Measurements from ENCODE around the gene STUM.

- TF ChIP-seq CTCF (IDR thresholded peaks at IDR 0.05), result no peak
- TF ChIP-seq POLR2A (IDR thresholded peaks at IDR 0.05), result no peak
These were observed 37.3 kb upstream of the STUM start for GRCh38 chr1:226511296-226511695.
